T-cell (primary cell): ENCODE data around the gene CHD1. TPM values are rescaled to one million over a fixed set of nuclear protein-coding genes. Genes with fewer than 3 reads are reported as not detected.

Source experiments
- ATAC-seq, 4 experiments: fragments of 200-7000 bp in 3 of 4; fragments of 150-1000 bp in 1 of 4; cut with Tn5 transposase; replicated peaks in 1 of 4; 1 replicate in 3 of 4; 2 replicates in 1 of 4; pipeline ENCODE4 v1.10.0; 2021; ENCODE audit warnings: moderate library complexity in 3 of 4, mild to moderate bottlenecking in 2 of 4, moderate number of reproducible peaks in 1 of 4
- CTCF ChIA-PET, 2 donors: fragments of 300-600 bp; sonication (Branson Sonifier 250); formaldehyde crosslinking; loops; one replicate each; lab custom pipeline; 2022; ENCODE audit warnings: antibody characterized with exemption in 2 of 2; lab: Charles Lee
- POLR2A ChIA-PET, 2 donors: fragments of 300-600 bp; sonication (Branson Sonifier 250); formaldehyde crosslinking; loops; one replicate each; lab custom pipeline; 2022; ENCODE audit warnings: antibody characterized with exemption in 2 of 2; lab: Charles Lee
- DNase-seq, 35 experiments: peaks; one replicate each; pipeline versions ENCODE4 v3.0.0 to v3.0.0-alpha.2; 2013 to 2023
- H3K27ac ChIP-seq: one replicate; pipeline ENCODE4 v1.5.1; 2013; ENCODE audit warnings: low read length
- H3K27me3 ChIP-seq, 2 experiments: replicated peaks in 1 of 2; 1 replicate in 1 of 2; 2 replicates in 1 of 2; pipeline versions ENCODE4 v1.6.1 to v1.7.0; 2013; ENCODE audit warnings: low read length in 1 of 2, mixed read lengths in 1 of 2; ENCODE audit not compliant: control insufficient read depth in 2 of 2, insufficient read depth in 2 of 2; ENCODE audit errors: extremely low read depth in 1 of 2
- H3K36me3 ChIP-seq, 2 donors: 1 replicate in 1 of 2; 2 replicates in 1 of 2; pipeline versions ENCODE4 v1.6.1 to v1.7.0; 2013; ENCODE audit warnings: low read length in 1 of 2; ENCODE audit not compliant: control insufficient read depth in 2 of 2, insufficient read depth in 1 of 2; ENCODE audit errors: extremely low read depth in 1 of 2
- H3K4me1 ChIP-seq, 2 experiments: 1 replicate in 1 of 2; 2 replicates in 1 of 2; pipeline versions ENCODE4 v1.6.1 to v1.7.0; 2013; ENCODE audit warnings: low read length in 2 of 2, mixed read lengths in 1 of 2; ENCODE audit not compliant: insufficient read depth in 2 of 2, control insufficient read depth in 1 of 2; ENCODE audit errors: extremely low read depth in 1 of 2
- H3K4me3 ChIP-seq, 2 donors: 1 replicate in 1 of 2; 2 replicates in 1 of 2; pipeline versions ENCODE4 v1.5.1 to v1.7.0; 2013; ENCODE audit warnings: mild to moderate bottlenecking in 2 of 2, low read length in 1 of 2, moderate library complexity in 1 of 2; ENCODE audit not compliant: control insufficient read depth in 1 of 2; ENCODE audit errors: extremely low read depth in 1 of 2
- H3K9me3 ChIP-seq: 2 replicates; pipeline ENCODE4 v1.7.0; 2013
- H3K27ac Mint-ChIP-seq, 2 donors: one replicate each; pipeline ENCODE4 v1.8.0; 2020 to 2021; ENCODE audit warnings: mild to moderate bottlenecking in 2 of 2, mixed read lengths in 2 of 2
- H3K27me3 Mint-ChIP-seq, 2 donors: one replicate each; pipeline ENCODE4 v1.8.0; 2021 to 2022; ENCODE audit warnings: mixed read lengths in 2 of 2
- H3K36me3 Mint-ChIP-seq: one replicate; pipeline ENCODE4 v1.8.0; 2021; ENCODE audit warnings: mixed read lengths
- H3K4me1 Mint-ChIP-seq, 3 donors: one replicate each; pipeline ENCODE4 v1.8.0; 2020 to 2022; ENCODE audit warnings: mixed read lengths in 3 of 3, mild to moderate bottlenecking in 1 of 3
- H3K4me3 Mint-ChIP-seq, 3 donors: one replicate each; pipeline ENCODE4 v1.8.0; 2020 to 2022; ENCODE audit warnings: mild to moderate bottlenecking in 3 of 3, mixed read lengths in 3 of 3, moderate library complexity in 3 of 3
- H3K9me3 Mint-ChIP-seq, 3 donors: one replicate each; pipeline ENCODE4 v1.8.0; 2020 to 2022; ENCODE audit warnings: mixed read lengths in 3 of 3
- WGBS: methylation state at CpG from one replicate; pipeline ENCODE4 v1.1.5; 2013; ENCODE audit warnings: missing lambda C conversion rate; ENCODE audit not compliant: insufficient coverage; 5-methylcytosine and 5-hydroxymethylcytosine counted together
- total RNA-seq, 35 experiments: library from RNA in 6 of 35; stranded (reverse) in 6 of 35; fragments of 120-200 nt in 1 of 35; gene quantifications; one replicate each; pipeline versions ENCODE4 v1.2.1 to v1.2.4 and lab custom pipeline; 2013 to 2026

The CHD1 gene
- 100 to 1,000 TPM in 2 of 5 donors, 10 to 100 TPM in 3; 61.5 to 150 (median 64.9) TPM for total RNA-seq
- 91.4 TPM for total RNA-seq (2013)
- 236 to 791 (median 385) reads per million in 29 experiments for total RNA-seq (lab: John Stamatoyannopoulos, UW)

GRCh38 chr5:98928873-98929709, at the start of gene CHD1:
Gene CHD1 (minus strand): TSS chr5:98929007. CDS start chr5:98926386, 2,621 bp downstream.
- Histone ChIP-seq H3K36me3 (peaks cover 0 to 19% of the 10 kb centered on the region in 2 donors), H3K27me3 (no peaks in the 10 kb centered on the region), H3K27ac (peak within 1 kb of the TSS; percentile 100), H3K9me3 (no peaks in the 10 kb centered on the region), H3K4me1 (peaks cover 18 to 41% of the 10 kb centered on the region in 2 experiments), H3K4me3 (peak within 1 kb of the TSS; percentile 73 to 98)
- H3K9me3 Mint-ChIP-seq, result peaks cover 0 to 4% (median 0%) of the 10 kb centered on the region in 3 donors
- H3K4me1 Mint-ChIP-seq, result peaks cover 68 to 76% (median 71%) of the 10 kb centered on the region in 3 donors
- peak within 1 kb of the TSS; percentile 92 to 99 (median 97) for H3K4me3 Mint-ChIP-seq
- ChIA-PET CTCF (interaction anchor here (0.8 to 2.1 kb wide), 4 partner anchors 16 to 130 kb away, joined by 3 to 7 read pairs (median 4); no protein-coding TSS in a partner anchor), POLR2A (interaction anchor here (0.6 to 4.1 kb wide), 13 partner anchors 10 to 1974 kb away, joined by 3 to 27 read pairs (median 4); partner anchors contain the start of gene ST8SIA4 (in 1 of the 2))
- H3K27ac Mint-ChIP-seq, result peak within 1 kb of the TSS; percentile 99 to 100
- DNase-seq (peak; percentile 88 to 99 (median 97)), ATAC-seq (peak; percentile 72 to 77 (median 76))
- WGBS, result under 1% methylated on average over 98 of the region's 101 CpGs
- H3K36me3 Mint-ChIP-seq, result peaks cover 11% of the 10 kb centered on the region
- H3K27me3 Mint-ChIP-seq, result no peaks in the 10 kb centered on the region

GRCh38 chr5:98978528-98978927, 49.7 kb upstream of the CHD1 start:
- Mint-ChIP-seq H3K36me3 (no peaks in the 10 kb centered on the region), H3K9me3 (no peaks in the 10 kb centered on the region), H3K27me3 (peaks cover 0 to 4% of the 10 kb centered on the region in 2 donors), H3K4me1 (peaks cover 18 to 24% (median 21%) of the 10 kb centered on the region in 3 donors), H3K4me3 (no peak overlapping the region), H3K27ac (no peak overlapping the region)
- Histone ChIP-seq H3K4me3 (no peak overlapping the region), H3K9me3 (no peaks in the 10 kb centered on the region), H3K27ac (no peak overlapping the region), H3K4me1 (peaks cover 0 to 4% of the 10 kb centered on the region in 2 experiments), H3K27me3 (peaks cover 0 to 2% of the 10 kb centered on the region in 2 experiments), H3K36me3 (no peaks in the 10 kb centered on the region)
- DNase-seq (no peak), ATAC-seq (no peak)
- CTCF ChIA-PET, result no interaction called here
- POLR2A ChIA-PET, result interaction anchor here in 1 of 2 donors (0.6 kb wide), 1 partner anchor 44 kb away, joined by 4 read pairs; no protein-coding TSS in a partner anchor
- WGBS, result no CpG with 5 or more reads among the region's 1 CpG

- POLR2A ChIA-PET, result interaction anchor here in 1 of 2 donors (0.6 kb wide), 1 partner anchor 44 kb away, joined by 4 read pairs; no protein-coding TSS in a partner anchor
- 100% methylated on average over 1 of the region's 1 CpG for WGBS
- peaks cover 0 to 4% of the 10 kb centered on the region in 2 donors for H3K27me3 Mint-ChIP-seq
Measured at GRCh38 chr5:98977723-98978122, 48.9 kb upstream of the CHD1 start.

GRCh38 chr5:98975682-98976407, 47.0 kb upstream of the CHD1 start:
- POLR2A ChIA-PET, result no interaction called here
- Mint-ChIP-seq H3K4me3 (no peak overlapping the region), H3K36me3 (no peaks in the 10 kb centered on the region), H3K27me3 (no peaks in the 10 kb centered on the region), H3K27ac (peak overlapping the region in 1 of 2 donors; percentile 79), H3K4me1 (peaks cover 18 to 24% (median 21%) of the 10 kb centered on the region in 3 donors), H3K9me3 (no peaks in the 10 kb centered on the region)
- no peaks in the 10 kb centered on the region for H3K27me3 ChIP-seq
- ATAC-seq (peak in 3 of 4 experiments; percentile 37 to 65 (median 45)), DNase-seq (no peak)
- H3K27ac ChIP-seq, result no peak overlapping the region
- no peaks in the 10 kb centered on the region for H3K36me3 ChIP-seq
- H3K4me3 ChIP-seq, result no peak overlapping the region
- H3K4me1 ChIP-seq, result peaks cover 0 to 4% of the 10 kb centered on the region in 2 experiments
- CTCF ChIA-PET, result no interaction called here
- no CpG with 5 or more reads among the region's 4 CpGs for WGBS
- no peaks in the 10 kb centered on the region for H3K9me3 ChIP-seq

More at GRCh38 chr5:98977723-98978122, 48.9 kb upstream of the CHD1 start:
- Histone ChIP-seq H3K4me3 (no peak overlapping the region), H3K27ac (no peak overlapping the region), H3K4me1 (peaks cover 0 to 4% of the 10 kb centered on the region in 2 experiments), H3K27me3 (peaks cover 0 to 2% of the 10 kb centered on the region in 2 experiments), H3K9me3 (no peaks in the 10 kb centered on the region), H3K36me3 (no peaks in the 10 kb centered on the region)
- no peak for ATAC-seq
- Mint-ChIP-seq H3K27ac (no peak overlapping the region), H3K36me3 (no peaks in the 10 kb centered on the region), H3K4me3 (no peak overlapping the region), H3K4me1 (peaks cover 18 to 24% (median 21%) of the 10 kb centered on the region in 3 donors), H3K9me3 (no peaks in the 10 kb centered on the region)
- DNase-seq, result no peak
- CTCF ChIA-PET, result interaction anchor here in 1 of 2 donors (0.5 kb wide), 1 partner anchor 76 kb away, joined by 4 read pairs; no protein-coding TSS in a partner anchor

GRCh38 chr5:98975223-98975622, 46.4 kb upstream of the CHD1 start:
- H3K4me1 Mint-ChIP-seq, result peaks cover 18 to 24% (median 21%) of the 10 kb centered on the region in 3 donors
- Histone ChIP-seq H3K9me3 (no peaks in the 10 kb centered on the region), H3K4me3 (no peak overlapping the region), H3K4me1 (peaks cover 0 to 4% of the 10 kb centered on the region in 2 experiments), H3K27ac (no peak overlapping the region), H3K36me3 (no peaks in the 10 kb centered on the region), H3K27me3 (no peaks in the 10 kb centered on the region)
- no peak overlapping the region for H3K4me3 Mint-ChIP-seq
- DNase-seq (no peak), ATAC-seq (peak in 2 of 4 experiments; percentile 43 to 61)
- CTCF ChIA-PET, result no interaction called here
- H3K9me3 Mint-ChIP-seq, result no peaks in the 10 kb centered on the region
- 100% methylated on average over 2 of the region's 2 CpGs for WGBS
- H3K27me3 Mint-ChIP-seq, result no peaks in the 10 kb centered on the region
- H3K27ac Mint-ChIP-seq, result peak overlapping the region in 1 of 2 donors; percentile 79
- POLR2A ChIA-PET, result no interaction called here
- H3K36me3 Mint-ChIP-seq, result no peaks in the 10 kb centered on the region

- no peak overlapping the region for H3K27ac Mint-ChIP-seq
- Histone ChIP-seq H3K36me3 (no peaks in the 10 kb centered on the region), H3K4me3 (no peak overlapping the region), H3K27ac (no peak overlapping the region), H3K9me3 (no peaks in the 10 kb centered on the region), H3K4me1 (no peaks in the 10 kb centered on the region), H3K27me3 (no peaks in the 10 kb centered on the region)
- CTCF ChIA-PET, result no interaction called here
- no peak overlapping the region for H3K4me3 Mint-ChIP-seq
- ATAC-seq (no peak), DNase-seq (no peak)
- 94% methylated on average over 3 of the region's 4 CpGs for WGBS
- POLR2A ChIA-PET, result no interaction called here
- H3K27me3 Mint-ChIP-seq, result no peaks in the 10 kb centered on the region
- peaks cover 0 to 11% (median 0%) of the 10 kb centered on the region in 3 donors for H3K9me3 Mint-ChIP-seq
- H3K36me3 Mint-ChIP-seq, result no peaks in the 10 kb centered on the region
- H3K4me1 Mint-ChIP-seq, result peaks cover 0 to 2% (median 0%) of the 10 kb centered on the region in 3 donors
Measured at GRCh38 chr5:98969400-98969799, 40.6 kb upstream of the CHD1 start.
